HL-60 (cell line): Measurements from ENCODE around the gene CDCA4.

Source experiments
- GABPA ChIP-seq: IDR thresholded peaks from 2 replicates; pipeline ENCODE4 v1.6.1; 2012; ENCODE audit warnings: low read depth
- POLR2AphosphoS5 ChIP-seq: IDR thresholded peaks from 2 replicates; pipeline ENCODE4 v1.6.1; 2012; ENCODE audit warnings: low read depth
- SPI1 ChIP-seq: IDR thresholded peaks from 2 replicates; pipeline ENCODE4 v1.6.1; 2012; ENCODE audit warnings: low read depth, mild to moderate bottlenecking, borderline replicate concordance
- TF ChIP-seq, protein P1 (sequence below): IDR thresholded peaks from one replicate; pipeline ENCODE4 v1.5.1; 2011; ENCODE audit warnings: low read length, control low read depth, inconsistent platforms; ENCODE audit not compliant: insufficient read depth
- TF ChIP-seq, protein P2 (sequence below): IDR thresholded peaks from 2 replicates; pipeline ENCODE4 v1.6.1; 2012; ENCODE audit warnings: low read depth; ENCODE audit not compliant: insufficient replicate concordance

DNA sequence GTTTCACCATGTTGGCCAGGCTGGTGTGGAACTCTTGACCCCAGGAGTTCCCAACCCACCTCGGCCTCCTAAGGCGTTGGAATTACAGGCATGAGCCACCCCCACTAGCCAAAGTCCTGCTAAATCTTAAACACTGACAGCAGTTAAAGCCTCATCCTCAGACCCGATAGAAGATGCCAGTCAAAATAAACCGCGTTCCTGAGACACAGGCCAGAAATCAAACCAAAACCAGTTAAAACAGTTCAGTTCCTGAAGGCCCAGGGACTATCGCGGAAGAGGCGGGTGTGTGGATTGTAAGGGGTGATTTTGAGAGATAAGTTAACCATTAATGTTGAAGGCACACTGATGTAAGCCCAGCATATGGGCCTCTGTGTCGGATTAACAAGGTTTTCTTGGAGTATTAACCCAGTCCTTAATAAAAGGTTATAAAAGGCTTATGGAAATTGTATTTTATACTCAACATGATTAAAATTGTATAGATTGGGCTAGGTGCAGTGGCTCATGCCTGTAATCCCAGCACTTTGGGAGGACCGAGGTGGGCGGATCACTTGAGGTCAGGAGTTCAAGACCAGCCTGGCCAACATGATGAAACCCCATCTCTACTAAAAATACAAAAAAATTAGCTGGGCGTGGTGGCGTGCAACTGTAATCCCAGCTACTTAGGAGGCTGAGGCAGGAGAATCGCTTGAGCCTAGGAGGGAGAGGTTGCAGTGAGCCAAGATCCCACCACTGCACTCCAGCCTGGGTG lies 18.7 kb upstream of the CDCA4 start:
- TF ChIP-seq POLR2AphosphoS5 (no peak), GABPA (no peak), SPI1 (no peak)
- TF ChIP-seq, protein P1, sequence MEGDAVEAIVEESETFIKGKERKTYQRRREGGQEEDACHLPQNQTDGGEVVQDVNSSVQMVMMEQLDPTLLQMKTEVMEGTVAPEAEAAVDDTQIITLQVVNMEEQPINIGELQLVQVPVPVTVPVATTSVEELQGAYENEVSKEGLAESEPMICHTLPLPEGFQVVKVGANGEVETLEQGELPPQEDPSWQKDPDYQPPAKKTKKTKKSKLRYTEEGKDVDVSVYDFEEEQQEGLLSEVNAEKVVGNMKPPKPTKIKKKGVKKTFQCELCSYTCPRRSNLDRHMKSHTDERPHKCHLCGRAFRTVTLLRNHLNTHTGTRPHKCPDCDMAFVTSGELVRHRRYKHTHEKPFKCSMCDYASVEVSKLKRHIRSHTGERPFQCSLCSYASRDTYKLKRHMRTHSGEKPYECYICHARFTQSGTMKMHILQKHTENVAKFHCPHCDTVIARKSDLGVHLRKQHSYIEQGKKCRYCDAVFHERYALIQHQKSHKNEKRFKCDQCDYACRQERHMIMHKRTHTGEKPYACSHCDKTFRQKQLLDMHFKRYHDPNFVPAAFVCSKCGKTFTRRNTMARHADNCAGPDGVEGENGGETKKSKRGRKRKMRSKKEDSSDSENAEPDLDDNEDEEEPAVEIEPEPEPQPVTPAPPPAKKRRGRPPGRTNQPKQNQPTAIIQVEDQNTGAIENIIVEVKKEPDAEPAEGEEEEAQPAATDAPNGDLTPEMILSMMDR: no peak
- TF ChIP-seq, protein P2, sequence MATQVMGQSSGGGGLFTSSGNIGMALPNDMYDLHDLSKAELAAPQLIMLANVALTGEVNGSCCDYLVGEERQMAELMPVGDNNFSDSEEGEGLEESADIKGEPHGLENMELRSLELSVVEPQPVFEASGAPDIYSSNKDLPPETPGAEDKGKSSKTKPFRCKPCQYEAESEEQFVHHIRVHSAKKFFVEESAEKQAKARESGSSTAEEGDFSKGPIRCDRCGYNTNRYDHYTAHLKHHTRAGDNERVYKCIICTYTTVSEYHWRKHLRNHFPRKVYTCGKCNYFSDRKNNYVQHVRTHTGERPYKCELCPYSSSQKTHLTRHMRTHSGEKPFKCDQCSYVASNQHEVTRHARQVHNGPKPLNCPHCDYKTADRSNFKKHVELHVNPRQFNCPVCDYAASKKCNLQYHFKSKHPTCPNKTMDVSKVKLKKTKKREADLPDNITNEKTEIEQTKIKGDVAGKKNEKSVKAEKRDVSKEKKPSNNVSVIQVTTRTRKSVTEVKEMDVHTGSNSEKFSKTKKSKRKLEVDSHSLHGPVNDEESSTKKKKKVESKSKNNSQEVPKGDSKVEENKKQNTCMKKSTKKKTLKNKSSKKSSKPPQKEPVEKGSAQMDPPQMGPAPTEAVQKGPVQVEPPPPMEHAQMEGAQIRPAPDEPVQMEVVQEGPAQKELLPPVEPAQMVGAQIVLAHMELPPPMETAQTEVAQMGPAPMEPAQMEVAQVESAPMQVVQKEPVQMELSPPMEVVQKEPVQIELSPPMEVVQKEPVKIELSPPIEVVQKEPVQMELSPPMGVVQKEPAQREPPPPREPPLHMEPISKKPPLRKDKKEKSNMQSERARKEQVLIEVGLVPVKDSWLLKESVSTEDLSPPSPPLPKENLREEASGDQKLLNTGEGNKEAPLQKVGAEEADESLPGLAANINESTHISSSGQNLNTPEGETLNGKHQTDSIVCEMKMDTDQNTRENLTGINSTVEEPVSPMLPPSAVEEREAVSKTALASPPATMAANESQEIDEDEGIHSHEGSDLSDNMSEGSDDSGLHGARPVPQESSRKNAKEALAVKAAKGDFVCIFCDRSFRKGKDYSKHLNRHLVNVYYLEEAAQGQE: no peak
